ENCODE measurements around the gene SLC25A45. TPM values are rescaled to one million over a fixed set of nuclear protein-coding genes. Genes with fewer than 3 reads are reported as not detected.

Gene SLC25A45
- total RNA-seq, 1 donor = 5.8 TPM

GRCh38 chr11:65401803-65402248 is 19.4 kb upstream of the SLC25A45 start:
- no peak for TF ChIP-seq CTCF (IDR thresholded peaks at IDR 0.05; ENCODE audit: insufficient read depth, low read length)
- no peak overlapping the region for H3K4me3 ChIP-seq (ENCODE audit: low read depth, low read length)
- DNase-seq (ENCODE audit: low read depth) = no peak

GRCh38 chr11:65401073-65401802 is 18.8 kb upstream of the SLC25A45 start:
- H3K4me3 ChIP-seq (ENCODE audit: low read depth, low read length) = no peak overlapping the region
- no peak for DNase-seq (ENCODE audit: low read depth)
- TF ChIP-seq CTCF (IDR thresholded peaks at IDR 0.05; ENCODE audit: insufficient read depth, low read length) = no peak

- no peak overlapping the region for H3K4me3 ChIP-seq (ENCODE audit: low read depth, low read length)
- TF ChIP-seq CTCF (IDR thresholded peaks at IDR 0.05; ENCODE audit: insufficient read depth, low read length) = no peak
- no peak for DNase-seq (ENCODE audit: low read depth)
These were observed 18.0 kb upstream of the SLC25A45 start for GRCh38 chr11:65400307-65401072.

- TF ChIP-seq CTCF (IDR thresholded peaks at IDR 0.05; ENCODE audit: insufficient read depth, low read length) = no peak
- H3K4me3 ChIP-seq (ENCODE audit: low read depth, low read length) = no peak overlapping the region
- DNase-seq (ENCODE audit: low read depth) = no peak
These were observed 17.4 kb upstream of the SLC25A45 start for GRCh38 chr11:65399845-65400244.

- TF ChIP-seq CTCF (IDR thresholded peaks at IDR 0.05; ENCODE audit: insufficient read depth, low read length) = no peak
- DNase-seq (ENCODE audit: low read depth) = no peak
- H3K4me3 ChIP-seq (ENCODE audit: low read depth, low read length) = no peak overlapping the region
These were observed 16.8 kb upstream of the SLC25A45 start for GRCh38 chr11:65399249-65399648.

- H3K4me3 ChIP-seq (ENCODE audit: low read depth, low read length) = no peak overlapping the region
- no peak for TF ChIP-seq CTCF (IDR thresholded peaks at IDR 0.05; ENCODE audit: insufficient read depth, low read length)
- DNase-seq (ENCODE audit: low read depth) = no peak
These were observed 16.0 kb upstream of the SLC25A45 start for GRCh38 chr11:65398362-65398910.

All from fibroblast of the aortic adventitia (primary cell).